AG04449 (cell line): ENCODE measurements around the gene CRIM1.

Source experiments
- CTCF ChIA-PET: fragments of 350-600 bp; formaldehyde crosslinking; extraction: SDS; loops from one replicate; lab custom pipeline; 2021; ENCODE audit warnings: antibody characterized with exemption; lab: Yijun Ruan, JAX
- POLR2A ChIA-PET: fragments of 400-600, 350-600 bp; formaldehyde crosslinking; extraction: SDS; loops from one replicate; lab custom pipeline; 2020; ENCODE audit warnings: antibody characterized with exemption, inconsistent platforms; lab: Yijun Ruan, JAX
- DNase-seq: peaks from one replicate; pipeline ENCODE4 v3.0.0-alpha.2; 2010; ENCODE audit warnings: low read depth, low spot score
- H3K4me3 ChIP-seq: 2 replicates; pipeline ENCODE4 v1.5.1; 2011; ENCODE audit warnings: low read depth, mild to moderate bottlenecking, control low read depth, low read length
- CTCF ChIP-seq: IDR thresholded peaks from one replicate; pipeline ENCODE4 v1.5.1; 2011; ENCODE audit warnings: mild to moderate bottlenecking, moderate library complexity, low read length, control low read depth, inconsistent platforms; ENCODE audit not compliant: insufficient read depth; ENCODE audit errors: missing control alignments

CRIM1 gene

GRCh38 chr2:36486521-36487044 lies 131.0 kb downstream of the CRIM1 start:
- peak; percentile 79 for DNase-seq
- ChIA-PET POLR2A (interaction anchor here (0.7 to 2.3 kb wide), 5 partner anchors 16 to 131 kb away, joined by 3 to 11 read pairs (median 6); partner anchors contain the start of gene CRIM1), CTCF (interaction anchor here (0.7 kb wide), 1 partner anchor 29 kb away, joined by 3 read pairs; no protein-coding TSS in a partner anchor)
- H3K4me3 ChIP-seq: no peak overlapping the region
- TF ChIP-seq CTCF: no peak

GRCh38 chr2:36487947-36488346 lies 132.4 kb downstream of the CRIM1 start:
- POLR2A ChIA-PET: interaction anchor here (1.4 kb wide), 1 partner anchor 132 kb away, joined by 4 read pairs; no protein-coding TSS in a partner anchor
- no peak for TF ChIP-seq CTCF
- CTCF ChIA-PET: interaction anchor here (0.8 to 1.3 kb wide), 4 partner anchors 12 to 184 kb away, joined by 3 to 4 read pairs (median 3); no protein-coding TSS in a partner anchor
- no peak for DNase-seq
- no peak overlapping the region for H3K4me3 ChIP-seq

- DNase-seq: peak; percentile 61
- ChIA-PET POLR2A (interaction anchor here (0.9 to 1.4 kb wide), 2 partner anchors 56 to 133 kb away, joined by 3 to 4 read pairs; no protein-coding TSS in a partner anchor), CTCF (interaction anchor here (0.8 to 1.5 kb wide), 7 partner anchors 10 to 181 kb away, joined by 3 to 6 read pairs (median 3); no protein-coding TSS in a partner anchor)
- no peak for TF ChIP-seq CTCF
- no peak overlapping the region for H3K4me3 ChIP-seq
Measured at GRCh38 chr2:36489281-36489680, 133.7 kb downstream of the CRIM1 start.

- ChIA-PET POLR2A (interaction anchor here (0.6 to 1.5 kb wide), 2 partner anchors 95 to 135 kb away, joined by 3 to 6 read pairs; partner anchors contain the start of gene CRIM1), CTCF (interaction anchor here (1.1 to 4.2 kb wide), 5 partner anchors 20 to 173 kb away, joined by 3 to 24 read pairs (median 6); no protein-coding TSS in a partner anchor)
Measured at GRCh38 chr2:36490749-36491148, 135.2 kb downstream of the CRIM1 start.

GRCh38 chr2:36492216-36492945 lies 136.8 kb downstream of the CRIM1 start:
- ChIA-PET CTCF (interaction anchor here (0.7 to 4.2 kb wide), 8 partner anchors 11 to 172 kb away, joined by 3 to 24 read pairs (median 6); no protein-coding TSS in a partner anchor), POLR2A (interaction anchor here (0.6 to 1.5 kb wide), 3 partner anchors 10 to 137 kb away, joined by 3 to 7 read pairs (median 6); partner anchors contain the start of gene CRIM1)
- no peak for DNase-seq
- H3K4me3 ChIP-seq: no peak overlapping the region
- no peak for TF ChIP-seq CTCF

More at GRCh38 chr2:36490749-36491148, 135.2 kb downstream of the CRIM1 start:
- no peak for DNase-seq
- H3K4me3 ChIP-seq: no peak overlapping the region
- no peak for TF ChIP-seq CTCF
